Mucosa of stomach (tissue), 1 donor: ENCODE results near the gene FAM124B.

Source experiments
- H3K27me3 ChIP-seq: one replicate; pipeline ENCODE4 v1.7.0; 2013; ENCODE audit warnings: mild to moderate bottlenecking, low read length; ENCODE audit not compliant: control insufficient read depth, insufficient read depth
- H3K36me3 ChIP-seq: one replicate; pipeline ENCODE4 v1.7.0; 2013; ENCODE audit warnings: low read length; ENCODE audit not compliant: control insufficient read depth, insufficient read depth
- H3K4me1 ChIP-seq: one replicate; pipeline ENCODE4 v1.7.0; 2013; ENCODE audit warnings: mild to moderate bottlenecking, low read length; ENCODE audit not compliant: control insufficient read depth, insufficient read depth
- H3K4me3 ChIP-seq: one replicate; pipeline ENCODE4 v1.7.0; 2013; ENCODE audit warnings: low read length
- H3K9ac ChIP-seq: one replicate; pipeline ENCODE4 v1.7.0; 2013; ENCODE audit warnings: mild to moderate bottlenecking, low read length, moderate library complexity
- H3K9me3 ChIP-seq: one replicate; pipeline ENCODE4 v1.7.0; 2013; ENCODE audit warnings: mild to moderate bottlenecking, low read length, moderate library complexity; ENCODE audit not compliant: control insufficient read depth
- donor health status: Pancreatic carcinoma.

The FAM124B gene

GRCh38 chr2:224401641-224402342 lies at the start of gene FAM124B:
FAM124B (minus strand) TSS chr2:224402107; CDS start chr2:224401768, 339 bp downstream.
- no peaks in the 10 kb centered on the region for H3K9me3 ChIP-seq
- H3K4me1 ChIP-seq: no peaks in the 10 kb centered on the region
- H3K27me3 ChIP-seq: no peaks in the 10 kb centered on the region
- H3K4me3 ChIP-seq: no peak within 1 kb of the TSS
- no peaks in the 10 kb centered on the region for H3K36me3 ChIP-seq
- H3K9ac ChIP-seq: no peak within 1 kb of the TSS

- H3K9ac ChIP-seq: no peak overlapping the region
- no peaks in the 10 kb centered on the region for H3K36me3 ChIP-seq
- H3K9me3 ChIP-seq: no peaks in the 10 kb centered on the region
- no peaks in the 10 kb centered on the region for H3K4me1 ChIP-seq
- no peaks in the 10 kb centered on the region for H3K27me3 ChIP-seq
- H3K4me3 ChIP-seq: no peak overlapping the region
Observed at GRCh38 chr2:224449212-224450147, 47.6 kb upstream of the FAM124B start.

- no peaks in the 10 kb centered on the region for H3K36me3 ChIP-seq
- no peaks in the 10 kb centered on the region for H3K27me3 ChIP-seq
- H3K9me3 ChIP-seq: no peaks in the 10 kb centered on the region
- no peak overlapping the region for H3K9ac ChIP-seq
- H3K4me1 ChIP-seq: no peaks in the 10 kb centered on the region
- H3K4me3 ChIP-seq: no peak overlapping the region
Observed at GRCh38 chr2:224448236-224448635, 46.3 kb upstream of the FAM124B start.

- no peaks in the 10 kb centered on the region for H3K27me3 ChIP-seq
- H3K4me1 ChIP-seq: no peaks in the 10 kb centered on the region
- no peak overlapping the region for H3K4me3 ChIP-seq
- no peak overlapping the region for H3K9ac ChIP-seq
- no peaks in the 10 kb centered on the region for H3K36me3 ChIP-seq
- no peaks in the 10 kb centered on the region for H3K9me3 ChIP-seq
Observed at GRCh38 chr2:224444783-224445182, 42.9 kb upstream of the FAM124B start.

GRCh38 chr2:224444021-224444420 lies 42.1 kb upstream of the FAM124B start:
- H3K36me3 ChIP-seq: no peaks in the 10 kb centered on the region
- no peaks in the 10 kb centered on the region for H3K27me3 ChIP-seq
- no peaks in the 10 kb centered on the region for H3K4me1 ChIP-seq
- no peak overlapping the region for H3K9ac ChIP-seq
- no peaks in the 10 kb centered on the region for H3K9me3 ChIP-seq
- no peak overlapping the region for H3K4me3 ChIP-seq

- Histone ChIP-seq H3K9ac (peak overlapping the region; percentile 79), H3K4me1 (no peaks in the 10 kb centered on the region), H3K27me3 (no peaks in the 10 kb centered on the region), H3K36me3 (no peaks in the 10 kb centered on the region), H3K4me3 (peak overlapping the region; percentile 60), H3K9me3 (no peaks in the 10 kb centered on the region)
Observed at GRCh38 chr2:224442071-224442967, 40.4 kb upstream of the FAM124B start.

GRCh38 chr2:224440988-224441387 lies 39.1 kb upstream of the FAM124B start:
- no peaks in the 10 kb centered on the region for H3K4me1 ChIP-seq
- no peak overlapping the region for H3K9ac ChIP-seq
- H3K9me3 ChIP-seq: no peaks in the 10 kb centered on the region
- no peak overlapping the region for H3K4me3 ChIP-seq
- H3K36me3 ChIP-seq: no peaks in the 10 kb centered on the region
- H3K27me3 ChIP-seq: no peaks in the 10 kb centered on the region

- Histone ChIP-seq H3K36me3 (no peaks in the 10 kb centered on the region), H3K9me3 (no peaks in the 10 kb centered on the region), H3K4me3 (no peak overlapping the region), H3K9ac (no peak overlapping the region), H3K4me1 (no peaks in the 10 kb centered on the region), H3K27me3 (no peaks in the 10 kb centered on the region)
Observed at GRCh38 chr2:224438726-224439125, 36.8 kb upstream of the FAM124B start.

- Histone ChIP-seq H3K9ac (no peak overlapping the region), H3K27me3 (no peaks in the 10 kb centered on the region), H3K4me3 (no peak overlapping the region), H3K9me3 (no peaks in the 10 kb centered on the region), H3K36me3 (no peaks in the 10 kb centered on the region), H3K4me1 (no peaks in the 10 kb centered on the region)
Observed at GRCh38 chr2:224436634-224437033, 34.7 kb upstream of the FAM124B start.

GRCh38 chr2:224434618-224435017 lies 32.7 kb upstream of the FAM124B start:
- Histone ChIP-seq H3K9ac (no peak overlapping the region), H3K27me3 (no peaks in the 10 kb centered on the region), H3K4me1 (no peaks in the 10 kb centered on the region), H3K36me3 (no peaks in the 10 kb centered on the region), H3K4me3 (no peak overlapping the region), H3K9me3 (no peaks in the 10 kb centered on the region)

- Histone ChIP-seq H3K36me3 (no peaks in the 10 kb centered on the region), H3K4me3 (no peak overlapping the region), H3K9me3 (no peaks in the 10 kb centered on the region), H3K9ac (no peak overlapping the region), H3K27me3 (no peaks in the 10 kb centered on the region), H3K4me1 (no peaks in the 10 kb centered on the region)
Observed at GRCh38 chr2:224433442-224433841, 31.5 kb upstream of the FAM124B start.
